Esophagus squamous epithelium (tissue), 4 donors: Measurements from ENCODE around the gene CHST14.

Experiments
- CTCF ChIP-seq, 6 experiments: fragments of 450-650 bp in 4 of 6; fragments of 200-600 bp in 2 of 6; sonication (generic) in 2 of 6; IDR thresholded peaks; one replicate each; pipeline ENCODE4 v1.5.1; 2016 to 2019; ENCODE audit warnings: antibody characterized with exemption in 6 of 6, mild to moderate bottlenecking in 4 of 6, moderate library complexity in 4 of 6
- POLR2A ChIP-seq, 4 donors: fragments of 450-650 bp; IDR thresholded peaks; one replicate each; pipeline ENCODE4 v1.6.1; 2017; ENCODE audit warnings: antibody characterized with exemption in 4 of 4, mild to moderate bottlenecking in 4 of 4, moderate library complexity in 3 of 4

- TF ChIP-seq POLR2A (IDR thresholded peaks at IDR 0.05) = no peak
- TF ChIP-seq CTCF (IDR thresholded peaks at IDR 0.05) = no peak
Observed at GRCh38 chr15:40483919-40484318, 13.1 kb downstream of the CHST14 start.
